Brain microvascular endothelial cell (primary cell): ENCODE measurements around the gene CIB1.
"Not testable (repeated sequence)": the region's sequence is repeated elsewhere in the genome, so short reads cannot be mapped to it uniquely, and the experiment has no call there.

ENCODE experiments used
- DNase-seq: peaks from one replicate; pipeline ENCODE4 v3.0.0-alpha.2; 2020
- H3K27ac ChIP-seq: fragments of 250-450 bp; sonication (Bioruptor Pico); 2 replicates; pipeline ENCODE4 v1.5.1; 2020; ENCODE audit warnings: mild to moderate bottlenecking, moderate library complexity
- H3K27me3 ChIP-seq: fragments of 250-450 bp; sonication (Bioruptor Pico); replicated peaks from 2 replicates; pipeline ENCODE4 v1.5.1; 2020; ENCODE audit warnings: mild to moderate bottlenecking
- H3K36me3 ChIP-seq: fragments of 250-450 bp; sonication (Bioruptor Pico); replicated peaks from 2 replicates; pipeline ENCODE4 v1.5.1; 2020; ENCODE audit warnings: mild to moderate bottlenecking
- H3K4me3 ChIP-seq: 2 replicates; pipeline ENCODE4 v1.5.1; 2011; ENCODE audit warnings: low read depth, mild to moderate bottlenecking, control low read depth, low read length, moderate library complexity
- CTCF ChIP-seq: IDR thresholded peaks from 2 replicates; pipeline ENCODE4 v1.5.1; 2011; ENCODE audit warnings: low read depth, mild to moderate bottlenecking, moderate library complexity, low read length, control low read depth, inconsistent platforms; ENCODE audit errors: missing control alignments
- in situ Hi-C: cut with HindIII; loops from 2 replicates; pipeline ENCODE4 v1.10.0; 2017; ENCODE audit warnings: low sequenced_read_pairs, low pct_ligation_motif_present

Gene CIB1

GRCh38 chr15:90261811-90262210 lies 28.1 kb upstream of the CIB1 start:
- Histone ChIP-seq H3K27me3 (no peaks in the 10 kb centered on the region), H3K36me3 (no peaks in the 10 kb centered on the region), H3K27ac (no peak overlapping the region), H3K4me3 (no peak overlapping the region)
- in situ Hi-C loops = no loop called here
- peak; percentile 41 for DNase-seq
- TF ChIP-seq CTCF = no peak

GRCh38 chr15:90260731-90261130 lies 27.0 kb upstream of the CIB1 start:
- H3K4me3 ChIP-seq, H3K36me3 ChIP-seq, DNase-seq, H3K27ac ChIP-seq, H3K27me3 ChIP-seq, in situ Hi-C loops: not testable (repeated sequence)

- no peaks in the 10 kb centered on the region for H3K36me3 ChIP-seq
- peak; percentile 55 for DNase-seq
- peak overlapping the region; percentile 89 for H3K27ac ChIP-seq
- H3K4me3 ChIP-seq = no peak overlapping the region
- TF ChIP-seq CTCF = no peak
- in situ Hi-C loops = no loop called here
- no peaks in the 10 kb centered on the region for H3K27me3 ChIP-seq
These were observed 25.8 kb upstream of the CIB1 start for GRCh38 chr15:90259524-90259923.

GRCh38 chr15:90257776-90258175 lies 24.0 kb upstream of the CIB1 start:
- Histone ChIP-seq H3K36me3 (no peaks in the 10 kb centered on the region), H3K27me3 (no peaks in the 10 kb centered on the region), H3K27ac (no peak overlapping the region), H3K4me3 (no peak overlapping the region)
- in situ Hi-C loops = no loop called here
- no peak for DNase-seq
- no peak for TF ChIP-seq CTCF

- in situ Hi-C loops = no loop called here
- H3K27me3 ChIP-seq = no peaks in the 10 kb centered on the region
- H3K4me3 ChIP-seq = peak within 1 kb of the TSS; percentile 66
- peak; percentile 1 for TF ChIP-seq CTCF
- H3K36me3 ChIP-seq = no peaks in the 10 kb centered on the region
- DNase-seq = peak; percentile 71
- H3K27ac ChIP-seq = peak within 1 kb of the TSS; percentile 11
These were observed 15.6 kb upstream of the CIB1 start, which contains the start of gene TTLL13 for GRCh38 chr15:90249203-90249863. TTLL13 (plus strand) TSS chr15:90249556; CDS start chr15:90250631, 1,075 bp downstream.

GRCh38 chr15:90248789-90249202 lies 15.1 kb upstream of the CIB1 start:
- no peak for TF ChIP-seq CTCF
- Histone ChIP-seq H3K27ac (no peak overlapping the region), H3K36me3 (no peaks in the 10 kb centered on the region), H3K27me3 (no peaks in the 10 kb centered on the region), H3K4me3 (no peak overlapping the region)
- no peak for DNase-seq
- in situ Hi-C loops = no loop called here
